Thoracic aorta (tissue), 2 donors: ENCODE results near the gene SPINK4. TPM values are rescaled to one million over a fixed set of nuclear protein-coding genes. Genes with fewer than 3 reads are reported as not detected.

Experiments
- ATAC-seq: fragments of 150-250 bp; one replicate; pipeline ENCODE4 v1.8.0; 2017; ENCODE audit warnings: low read depth; ENCODE audit not compliant: insufficient number of reproducible peaks, low FRiP score
- DNase-seq: peaks from one replicate; pipeline ENCODE4 v3.0.0-alpha.2; 2020; ENCODE audit warnings: low spot score
- H3K27ac ChIP-seq, 2 donors: fragments of 200-600 bp; sonication (generic); 1 replicate in 1 of 2; 2 replicates in 1 of 2; pipeline ENCODE4 v1.5.1; 2016; ENCODE audit warnings: mild to moderate bottlenecking in 2 of 2, moderate library complexity in 2 of 2
- H3K27me3 ChIP-seq: fragments of 200-600 bp; sonication (generic); replicated peaks from 2 replicates; pipeline ENCODE4 v1.6.0; 2016; ENCODE audit warnings: mild to moderate bottlenecking; ENCODE audit not compliant: insufficient read depth
- H3K36me3 ChIP-seq: fragments of 200-600 bp; sonication (generic); one replicate; pipeline ENCODE4 v1.5.1; 2016
- H3K4me1 ChIP-seq, 2 donors: fragments of 200-600 bp; sonication (generic); 1 replicate in 1 of 2; 2 replicates in 1 of 2; pipeline versions ENCODE4 v1.5.1 to v1.6.0; 2016; ENCODE audit warnings: low read depth in 2 of 2, mild to moderate bottlenecking in 1 of 2; ENCODE audit not compliant: control insufficient read depth in 1 of 2
- H3K4me3 ChIP-seq: fragments of 200-600 bp; sonication (generic); 2 replicates; pipeline ENCODE4 v1.5.1; 2016; ENCODE audit warnings: mild to moderate bottlenecking
- H3K9me3 ChIP-seq: fragments of 200-600 bp; sonication (generic); 2 replicates; pipeline ENCODE4 v1.5.1; 2016
- total RNA-seq, 2 donors: library from RNA; depleted of rRNA; stranded (reverse); fragments of >200 nt; gene quantifications; one replicate each; pipeline versions ENCODE4 v1.1.0 to v1.2.3, GENCODE V29; 2016
- TF ChIP-seq, protein P1 (sequence below): fragments of 200-600 bp; sonication (generic); IDR thresholded peaks from one replicate; pipeline ENCODE4 v1.5.1; 2019; ENCODE audit warnings: antibody characterized with exemption

Gene SPINK4
- total RNA-seq, 2 donors from 2014 or later = not detected

- TF ChIP-seq, protein P1, sequence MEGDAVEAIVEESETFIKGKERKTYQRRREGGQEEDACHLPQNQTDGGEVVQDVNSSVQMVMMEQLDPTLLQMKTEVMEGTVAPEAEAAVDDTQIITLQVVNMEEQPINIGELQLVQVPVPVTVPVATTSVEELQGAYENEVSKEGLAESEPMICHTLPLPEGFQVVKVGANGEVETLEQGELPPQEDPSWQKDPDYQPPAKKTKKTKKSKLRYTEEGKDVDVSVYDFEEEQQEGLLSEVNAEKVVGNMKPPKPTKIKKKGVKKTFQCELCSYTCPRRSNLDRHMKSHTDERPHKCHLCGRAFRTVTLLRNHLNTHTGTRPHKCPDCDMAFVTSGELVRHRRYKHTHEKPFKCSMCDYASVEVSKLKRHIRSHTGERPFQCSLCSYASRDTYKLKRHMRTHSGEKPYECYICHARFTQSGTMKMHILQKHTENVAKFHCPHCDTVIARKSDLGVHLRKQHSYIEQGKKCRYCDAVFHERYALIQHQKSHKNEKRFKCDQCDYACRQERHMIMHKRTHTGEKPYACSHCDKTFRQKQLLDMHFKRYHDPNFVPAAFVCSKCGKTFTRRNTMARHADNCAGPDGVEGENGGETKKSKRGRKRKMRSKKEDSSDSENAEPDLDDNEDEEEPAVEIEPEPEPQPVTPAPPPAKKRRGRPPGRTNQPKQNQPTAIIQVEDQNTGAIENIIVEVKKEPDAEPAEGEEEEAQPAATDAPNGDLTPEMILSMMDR = peak; percentile 83
- Histone ChIP-seq H3K9me3 (no peaks in the 10 kb centered on the region), H3K4me1 (peaks cover 4 to 6% of the 10 kb centered on the region in 2 donors), H3K4me3 (no peak overlapping the region), H3K27ac (peak overlapping the region in 1 of 2 donors; percentile 42), H3K36me3 (no peaks in the 10 kb centered on the region), H3K27me3 (no peaks in the 10 kb centered on the region)
- DNase-seq (no peak), ATAC-seq (peak; percentile 47)
These were observed 14.4 kb upstream of the SPINK4 start for GRCh38 chr9:33225319-33226147.

DNA sequence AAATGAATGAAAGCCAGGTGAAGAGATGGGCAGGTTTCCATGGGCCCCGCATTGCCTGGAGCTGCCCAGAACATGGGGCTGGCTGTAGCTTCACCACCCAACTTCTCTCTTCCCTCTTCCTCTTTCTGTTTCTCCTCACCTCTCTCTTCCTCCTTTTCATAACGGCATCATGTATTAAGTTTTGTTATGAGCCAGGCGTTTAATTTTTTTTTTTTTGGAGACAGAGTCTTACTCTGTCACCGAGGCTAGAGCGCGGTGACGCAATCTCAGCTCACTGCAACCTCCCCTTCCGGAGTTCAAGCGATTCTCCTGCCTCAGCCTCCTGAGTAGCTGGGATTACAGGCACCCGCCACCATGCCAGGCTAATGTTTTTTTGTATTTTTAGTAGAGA lies 13.0 kb upstream of the SPINK4 start:
- Histone ChIP-seq H3K9me3 (no peaks in the 10 kb centered on the region), H3K4me1 (peaks cover 4 to 6% of the 10 kb centered on the region in 2 donors), H3K27ac (no peak overlapping the region), H3K4me3 (no peak overlapping the region), H3K36me3 (no peaks in the 10 kb centered on the region), H3K27me3 (no peaks in the 10 kb centered on the region)
- no peak for ATAC-seq
- TF ChIP-seq, protein P1 = no peak
- DNase-seq = no peak

GRCh38 chr9:33227741-33228140 lies 12.2 kb upstream of the SPINK4 start:
- DNase-seq = no peak
- Histone ChIP-seq H3K4me1 (peaks cover 4 to 6% of the 10 kb centered on the region in 2 donors), H3K27ac (no peak overlapping the region), H3K36me3 (no peaks in the 10 kb centered on the region), H3K27me3 (no peaks in the 10 kb centered on the region), H3K9me3 (no peaks in the 10 kb centered on the region), H3K4me3 (no peak overlapping the region)
- TF ChIP-seq, protein P1 = no peak
- ATAC-seq = no peak

GRCh38 chr9:33228606-33229005 lies 11.4 kb upstream of the SPINK4 start:
- Histone ChIP-seq H3K4me3 (no peak overlapping the region), H3K4me1 (peaks cover 4 to 6% of the 10 kb centered on the region in 2 donors), H3K36me3 (no peaks in the 10 kb centered on the region), H3K27ac (no peak overlapping the region), H3K9me3 (no peaks in the 10 kb centered on the region), H3K27me3 (no peaks in the 10 kb centered on the region)
- no peak for DNase-seq
- TF ChIP-seq, protein P1 = no peak
- ATAC-seq = no peak

DNA sequence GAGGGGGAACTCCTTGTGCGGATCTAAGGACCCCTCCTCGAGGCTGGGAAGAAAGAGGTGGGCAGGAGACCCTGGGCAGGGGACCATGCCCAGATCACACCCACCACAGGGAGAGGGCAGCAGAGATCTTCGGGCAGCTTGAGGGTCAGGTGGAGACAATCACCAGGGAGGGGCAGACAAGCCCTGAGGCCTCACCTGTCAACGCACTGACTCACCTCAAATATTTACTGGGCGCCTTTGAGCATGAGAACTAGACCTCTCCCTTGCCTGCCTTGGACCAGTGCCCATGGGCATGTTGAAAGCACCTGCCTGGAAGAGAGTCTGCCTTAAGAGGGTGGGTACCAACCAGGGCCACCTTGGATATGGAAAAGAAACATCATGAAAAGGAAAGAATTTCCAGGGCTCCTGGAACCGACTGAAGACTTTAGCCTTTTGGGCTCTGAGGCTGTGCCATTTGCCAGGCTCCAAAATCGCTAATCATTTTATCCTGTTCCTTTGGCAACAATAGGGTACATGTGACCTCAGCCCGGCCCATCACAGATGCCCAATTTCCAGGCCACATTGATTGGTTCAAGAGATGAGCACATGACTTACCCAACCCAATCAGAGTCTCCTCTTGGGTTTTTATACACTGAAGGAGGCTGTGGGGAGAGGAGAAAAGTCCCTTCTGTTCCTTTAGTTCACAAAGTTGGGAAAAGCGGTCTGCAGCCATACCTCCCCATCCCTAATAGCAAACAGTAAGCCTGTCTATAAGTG lies 10.4 kb upstream of the SPINK4 start:
- no peak overlapping the region for H3K27ac ChIP-seq

More for the DNA sequence above, 10.4 kb upstream of the SPINK4 start:
- DNase-seq = no peak
- Histone ChIP-seq H3K9me3 (no peaks in the 10 kb centered on the region), H3K4me3 (no peak overlapping the region), H3K4me1 (peaks cover 4 to 6% of the 10 kb centered on the region in 2 donors), H3K27me3 (no peaks in the 10 kb centered on the region), H3K36me3 (no peaks in the 10 kb centered on the region)
- no peak for ATAC-seq
- TF ChIP-seq, protein P1 = no peak
